DND-41 (cell line): ENCODE measurements around the gene PNMT.
"Not testable (repeated sequence)": the region's sequence is repeated elsewhere in the genome, so short reads cannot be mapped to it uniquely, and the experiment has no call there.

Experiments used
- ATAC-seq: fragments of 200-7000 bp; cut with Tn5 transposase; 3 replicates; pipeline ENCODE4 v1.9.1; 2021; ENCODE audit warnings: low read depth; ENCODE audit not compliant: insufficient read depth
- DNase-seq: peaks from one replicate; pipeline ENCODE4 v3.0.0-alpha.2; 2020
- H2AFZ ChIP-seq: 2 replicates; pipeline ENCODE4 v1.6.0; 2012; ENCODE audit warnings: low read depth, low read length
- H3K27ac ChIP-seq: 2 replicates; pipeline ENCODE4 v1.5.1; 2012; ENCODE audit warnings: low read length, inconsistent platforms
- H3K27me3 ChIP-seq: fragments of 200-600 bp; sonication (generic); 2 replicates; pipeline ENCODE4 v1.6.0; 2012; ENCODE audit warnings: low read length, mild to moderate bottlenecking, inconsistent platforms; ENCODE audit not compliant: insufficient read depth, poor library complexity
- H3K36me3 ChIP-seq: 2 replicates; pipeline ENCODE4 v1.5.1; 2012; ENCODE audit warnings: low read length, inconsistent platforms; ENCODE audit not compliant: insufficient read depth
- H3K4me1 ChIP-seq: 2 replicates; pipeline ENCODE4 v1.5.1; 2012; ENCODE audit warnings: mild to moderate bottlenecking, low read length; ENCODE audit not compliant: insufficient read depth
- H3K4me2 ChIP-seq: 2 replicates; pipeline ENCODE4 v1.6.0; 2012; ENCODE audit warnings: mild to moderate bottlenecking, moderate library complexity, low read length, inconsistent platforms; ENCODE audit not compliant: insufficient read depth
- H3K4me3 ChIP-seq, 2 experiments: fragments of 200-600 bp in 1 of 2; shearing (Covaris generic) in 1 of 2; 2 replicates each; pipeline ENCODE4 v1.5.1; 2012 to 2016; ENCODE audit warnings: inconsistent platforms in 2 of 2, low read length in 2 of 2, mild to moderate bottlenecking in 2 of 2, low read depth in 1 of 2, moderate library complexity in 1 of 2
- H3K79me2 ChIP-seq: 2 replicates; pipeline ENCODE4 v1.6.0; 2012; ENCODE audit warnings: low read length, inconsistent platforms; ENCODE audit not compliant: insufficient read depth
- H3K9ac ChIP-seq: 2 replicates; pipeline ENCODE4 v1.6.0; 2012; ENCODE audit warnings: low read depth, mild to moderate bottlenecking, inconsistent platforms, low read length, moderate library complexity
- H3K9me3 ChIP-seq: 2 replicates; pipeline ENCODE4 v1.5.1; 2012; ENCODE audit warnings: low read length, moderate library complexity, mild to moderate bottlenecking, inconsistent platforms; ENCODE audit not compliant: insufficient read depth, severe bottlenecking
- H4K20me1 ChIP-seq: 2 replicates; pipeline ENCODE4 v1.6.0; 2012; ENCODE audit warnings: low read length; ENCODE audit not compliant: insufficient read depth
- CTCF ChIP-seq: IDR thresholded peaks from 2 replicates; pipeline ENCODE4 v1.5.1; 2012; ENCODE audit warnings: borderline replicate concordance, low read length, moderate library complexity, mild to moderate bottlenecking; ENCODE audit not compliant: poor library complexity, severe bottlenecking; ENCODE audit errors: extremely low read depth
- EZH2 ChIP-seq: IDR thresholded peaks from 3 replicates; pipeline ENCODE4 v1.6.1; 2012; ENCODE audit warnings: borderline replicate concordance, low read depth, mild to moderate bottlenecking, moderate library complexity, low read length, inconsistent platforms; ENCODE audit not compliant: severe bottlenecking

Gene PNMT

GRCh38 chr17:39709319-39709997, 41.2 kb downstream of the PNMT start:
- no peak for ATAC-seq
- H3K9me3 ChIP-seq = no peaks in the 10 kb centered on the region

GRCh38 chr17:39709998-39710964, 42.0 kb downstream of the PNMT start:
- no peaks in the 10 kb centered on the region for H3K4me1 ChIP-seq
- no peaks in the 10 kb centered on the region for H4K20me1 ChIP-seq
- TF ChIP-seq CTCF (no peak), EZH2 (no peak)
- ATAC-seq = no peak
- no peaks in the 10 kb centered on the region for H3K27me3 ChIP-seq
- no peaks in the 10 kb centered on the region for H3K79me2 ChIP-seq
- H3K27ac ChIP-seq = no peak overlapping the region
- no peak overlapping the region for H3K9ac ChIP-seq
- H3K9me3 ChIP-seq = no peaks in the 10 kb centered on the region
- no peak overlapping the region for H3K4me2 ChIP-seq
- H3K4me3 ChIP-seq = no peak overlapping the region
- H2AFZ ChIP-seq = no peak overlapping the region
- DNase-seq = no peak
- H3K36me3 ChIP-seq = no peaks in the 10 kb centered on the region

More at GRCh38 chr17:39709319-39709997, 41.2 kb downstream of the PNMT start:
- H2AFZ ChIP-seq = no peak overlapping the region
- H3K4me3 ChIP-seq = no peak overlapping the region
- TF ChIP-seq EZH2 (no peak), CTCF (no peak)
- DNase-seq = no peak
- H3K4me2 ChIP-seq = no peak overlapping the region
- no peaks in the 10 kb centered on the region for H3K4me1 ChIP-seq
- no peaks in the 10 kb centered on the region for H3K27me3 ChIP-seq
- H3K27ac ChIP-seq = no peak overlapping the region
- H3K36me3 ChIP-seq = no peaks in the 10 kb centered on the region
- H3K9ac ChIP-seq = no peak overlapping the region; the same call in 1 of the 2 replicates
- H4K20me1 ChIP-seq = no peaks in the 10 kb centered on the region
- H3K79me2 ChIP-seq = no peaks in the 10 kb centered on the region

- ATAC-seq, H3K9ac ChIP-seq, H4K20me1 ChIP-seq, H3K27ac ChIP-seq, H2AFZ ChIP-seq, H3K9me3 ChIP-seq, H3K4me2 ChIP-seq, H3K27me3 ChIP-seq, H3K4me3 ChIP-seq, DNase-seq, H3K79me2 ChIP-seq, H3K36me3 ChIP-seq, H3K4me1 ChIP-seq: not testable (repeated sequence)
Observed at GRCh38 chr17:39711071-39711470, 42.8 kb downstream of the PNMT start.

- no peaks in the 10 kb centered on the region for H3K9me3 ChIP-seq
- no peaks in the 10 kb centered on the region for H3K36me3 ChIP-seq
- no peaks in the 10 kb centered on the region for H3K4me1 ChIP-seq
- H3K27ac ChIP-seq = no peak overlapping the region
- ATAC-seq = no peak
- no peaks in the 10 kb centered on the region for H4K20me1 ChIP-seq
- H3K4me3 ChIP-seq = no peak overlapping the region
- H3K9ac ChIP-seq = no peak overlapping the region
- DNase-seq = no peak
- TF ChIP-seq EZH2 (no peak), CTCF (no peak)
- H2AFZ ChIP-seq = no peak overlapping the region
- H3K27me3 ChIP-seq = no peaks in the 10 kb centered on the region
- H3K79me2 ChIP-seq = no peaks in the 10 kb centered on the region
- H3K4me2 ChIP-seq = no peak overlapping the region
Observed at GRCh38 chr17:39711851-39712250, 43.6 kb downstream of the PNMT start.
